ENCODE measurements around the gene ZNF112.
A peak's percentile ranks its signal among the peaks of the same experiment; 100 is the strongest.
"Not testable (repeated sequence)": the region's sequence is repeated elsewhere in the genome, so short reads cannot be mapped to it uniquely, and the experiment has no call there.

Gene ZNF112

GRCh38 chr19:44341794-44342193 is 14.7 kb downstream of the ZNF112 start:
- Histone ChIP-seq H3K9me3 (ENCODE audit: control insufficient read depth in 5 of 5, low read length in 5 of 5) (peaks cover 21 to 57% (median 38%) of the 10 kb centered on the region in 5 donors), H3K27ac (ENCODE audit: low read depth, low read length) (no peak overlapping the region), H3K4me3 (ENCODE audit: low read depth in 1 of 5, low read length in 5 of 5) (peak overlapping the region in 1 of 5 donors; percentile 10), H3K36me3 (ENCODE audit: control insufficient read depth in 5 of 5, insufficient read depth in 5 of 5, low read length in 5 of 5) (peaks cover 19 to 49% (median 24%) of the 10 kb centered on the region in 5 donors), H3K9ac (ENCODE audit: low read length in 5 of 5) (no peak overlapping the region), H3K4me1 (ENCODE audit: control insufficient read depth in 5 of 5, insufficient read depth in 5 of 5, low read length in 5 of 5) (no peaks in the 10 kb centered on the region), H3K27me3 (ENCODE audit: control insufficient read depth in 5 of 5, insufficient read depth in 4 of 5, low read length in 5 of 5) (no peaks in the 10 kb centered on the region)

GRCh38 chr19:44334639-44335038 is 21.8 kb downstream of the ZNF112 start:
- Histone ChIP-seq H3K9me3 (ENCODE audit: control insufficient read depth in 5 of 5, low read length in 5 of 5) (peaks cover 24 to 53% (median 44%) of the 10 kb centered on the region in 5 donors), H3K4me3 (ENCODE audit: low read depth in 1 of 5, low read length in 5 of 5) (peak overlapping the region in 4 of 5 donors; percentile 23 to 47 (median 44)), H3K36me3 (ENCODE audit: control insufficient read depth in 5 of 5, insufficient read depth in 5 of 5, low read length in 5 of 5) (peaks cover 67 to 90% (median 73%) of the 10 kb centered on the region in 5 donors)
- H3K9ac ChIP-seq (ENCODE audit: low read length in 5 of 5); H3K4me1 ChIP-seq (ENCODE audit: control insufficient read depth in 5 of 5, insufficient read depth in 5 of 5, low read length in 5 of 5); H3K27ac ChIP-seq (ENCODE audit: low read depth, low read length); H3K27me3 ChIP-seq (ENCODE audit: control insufficient read depth in 5 of 5, insufficient read depth in 4 of 5, low read length in 5 of 5): not testable (repeated sequence)

- Histone ChIP-seq H3K4me1 (ENCODE audit: control insufficient read depth in 5 of 5, insufficient read depth in 5 of 5, low read length in 5 of 5) (no peaks in the 10 kb centered on the region), H3K36me3 (ENCODE audit: control insufficient read depth in 5 of 5, insufficient read depth in 5 of 5, low read length in 5 of 5) (peaks cover 67 to 89% (median 82%) of the 10 kb centered on the region in 5 donors), H3K9me3 (ENCODE audit: control insufficient read depth in 5 of 5, low read length in 5 of 5) (peaks cover 37 to 68% (median 55%) of the 10 kb centered on the region in 5 donors)
Measured at GRCh38 chr19:44332145-44332544, 24.3 kb downstream of the ZNF112 start.

GRCh38 chr19:44315883-44316282 is 40.6 kb downstream of the ZNF112 start:
- no peak overlapping the region for H3K9ac ChIP-seq (ENCODE audit: low read length in 5 of 5)
- peaks cover 0 to 3% (median 0%) of the 10 kb centered on the region in 5 donors for H3K36me3 ChIP-seq (ENCODE audit: control insufficient read depth in 5 of 5, insufficient read depth in 5 of 5, low read length in 5 of 5)
- H3K4me1 ChIP-seq (ENCODE audit: control insufficient read depth in 5 of 5, insufficient read depth in 5 of 5, low read length in 5 of 5): no peaks in the 10 kb centered on the region
- H3K4me3 ChIP-seq (ENCODE audit: low read depth in 1 of 5, low read length in 5 of 5): no peak overlapping the region
- no peak overlapping the region for H3K27ac ChIP-seq (ENCODE audit: low read depth, low read length)
- H3K27me3 ChIP-seq (ENCODE audit: control insufficient read depth in 5 of 5, insufficient read depth in 4 of 5, low read length in 5 of 5): no peaks in the 10 kb centered on the region
- H3K9me3 ChIP-seq (ENCODE audit: control insufficient read depth in 5 of 5, low read length in 5 of 5): peaks cover 30 to 80% (median 64%) of the 10 kb centered on the region in 5 donors

More at GRCh38 chr19:44332145-44332544, 24.3 kb downstream of the ZNF112 start:
- Histone ChIP-seq H3K4me3 (ENCODE audit: low read depth in 1 of 5, low read length in 5 of 5) (peak overlapping the region in 3 of 5 donors; percentile 3 to 31 (median 29)), H3K9ac (ENCODE audit: low read length in 5 of 5) (no peak overlapping the region), H3K27me3 (ENCODE audit: control insufficient read depth in 5 of 5, insufficient read depth in 4 of 5, low read length in 5 of 5) (no peaks in the 10 kb centered on the region), H3K27ac (ENCODE audit: low read depth, low read length) (no peak overlapping the region)

- no peak overlapping the region for H3K4me3 ChIP-seq (ENCODE audit: low read depth in 1 of 5, low read length in 5 of 5)
- H3K27me3 ChIP-seq (ENCODE audit: control insufficient read depth in 5 of 5, insufficient read depth in 4 of 5, low read length in 5 of 5): no peaks in the 10 kb centered on the region
- H3K9me3 ChIP-seq (ENCODE audit: control insufficient read depth in 5 of 5, low read length in 5 of 5): peaks cover 22 to 79% (median 52%) of the 10 kb centered on the region in 5 donors
- H3K9ac ChIP-seq (ENCODE audit: low read length in 5 of 5): no peak overlapping the region
- H3K27ac ChIP-seq (ENCODE audit: low read depth, low read length): no peak overlapping the region
- H3K4me1 ChIP-seq (ENCODE audit: control insufficient read depth in 5 of 5, insufficient read depth in 5 of 5, low read length in 5 of 5): no peaks in the 10 kb centered on the region
- peaks cover 0 to 3% (median 0%) of the 10 kb centered on the region in 5 donors for H3K36me3 ChIP-seq (ENCODE audit: control insufficient read depth in 5 of 5, insufficient read depth in 5 of 5, low read length in 5 of 5)
Measured at GRCh38 chr19:44313231-44313630, 43.2 kb downstream of the ZNF112 start.

GRCh38 chr19:44308011-44308410 is 48.5 kb downstream of the ZNF112 start:
- no peaks in the 10 kb centered on the region for H3K27me3 ChIP-seq (ENCODE audit: control insufficient read depth in 5 of 5, insufficient read depth in 4 of 5, low read length in 5 of 5)
- peaks cover 10 to 53% (median 38%) of the 10 kb centered on the region in 5 donors for H3K9me3 ChIP-seq (ENCODE audit: control insufficient read depth in 5 of 5, low read length in 5 of 5)
- H3K4me3 ChIP-seq (ENCODE audit: low read depth in 1 of 5, low read length in 5 of 5): peak overlapping the region in 1 of 5 donors; percentile 3
- no peak overlapping the region for H3K9ac ChIP-seq (ENCODE audit: low read length in 5 of 5)
- peaks cover 2 to 17% (median 12%) of the 10 kb centered on the region in 5 donors for H3K4me1 ChIP-seq (ENCODE audit: control insufficient read depth in 5 of 5, insufficient read depth in 5 of 5, low read length in 5 of 5)
- H3K36me3 ChIP-seq (ENCODE audit: control insufficient read depth in 5 of 5, insufficient read depth in 5 of 5, low read length in 5 of 5): no peaks in the 10 kb centered on the region
- no peak overlapping the region for H3K27ac ChIP-seq (ENCODE audit: low read depth, low read length)

- Histone ChIP-seq H3K27me3 (ENCODE audit: control insufficient read depth in 5 of 5, insufficient read depth in 4 of 5, low read length in 5 of 5) (no peaks in the 10 kb centered on the region), H3K9me3 (ENCODE audit: control insufficient read depth in 5 of 5, low read length in 5 of 5) (peaks cover 3 to 39% (median 26%) of the 10 kb centered on the region in 5 donors), H3K27ac (ENCODE audit: low read depth, low read length) (no peak overlapping the region), H3K4me1 (ENCODE audit: control insufficient read depth in 5 of 5, insufficient read depth in 5 of 5, low read length in 5 of 5) (peaks cover 2 to 17% (median 12%) of the 10 kb centered on the region in 5 donors), H3K36me3 (ENCODE audit: control insufficient read depth in 5 of 5, insufficient read depth in 5 of 5, low read length in 5 of 5) (peaks cover 4 to 10% (median 7%) of the 10 kb centered on the region in 5 donors), H3K4me3 (ENCODE audit: low read depth in 1 of 5, low read length in 5 of 5) (no peak overlapping the region), H3K9ac (ENCODE audit: low read length in 5 of 5) (no peak overlapping the region)
Measured at GRCh38 chr19:44306283-44306682, 50.2 kb downstream of the ZNF112 start.

- Histone ChIP-seq H3K9me3 (ENCODE audit: control insufficient read depth in 5 of 5, low read length in 5 of 5) (peaks cover 0 to 36% (median 26%) of the 10 kb centered on the region in 5 donors), H3K9ac (ENCODE audit: low read length in 5 of 5) (no peak overlapping the region), H3K4me1 (ENCODE audit: control insufficient read depth in 5 of 5, insufficient read depth in 5 of 5, low read length in 5 of 5) (peaks cover 2 to 17% (median 12%) of the 10 kb centered on the region in 5 donors), H3K4me3 (ENCODE audit: low read depth in 1 of 5, low read length in 5 of 5) (peak overlapping the region; percentile 77 to 96 (median 86)), H3K36me3 (ENCODE audit: control insufficient read depth in 5 of 5, insufficient read depth in 5 of 5, low read length in 5 of 5) (peaks cover 4 to 13% (median 11%) of the 10 kb centered on the region in 5 donors), H3K27ac (ENCODE audit: low read depth, low read length) (no peak overlapping the region), H3K27me3 (ENCODE audit: control insufficient read depth in 5 of 5, insufficient read depth in 4 of 5, low read length in 5 of 5) (no peaks in the 10 kb centered on the region)
Measured at GRCh38 chr19:44305457-44305856, 51.0 kb downstream of the ZNF112 start.

GRCh38 chr19:44304659-44305193 is 51.8 kb downstream of the ZNF112 start, which contains the start of gene ZNF235:
ZNF235 (minus strand) TSS chr19:44305025; CDS start chr19:44303404, 1,621 bp downstream.
- Histone ChIP-seq H3K4me3 (ENCODE audit: low read depth in 1 of 5, low read length in 5 of 5) (peak within 1 kb of the TSS; percentile 77 to 96 (median 86)), H3K27me3 (ENCODE audit: control insufficient read depth in 5 of 5, insufficient read depth in 4 of 5, low read length in 5 of 5) (no peaks in the 10 kb centered on the region), H3K27ac (ENCODE audit: low read depth, low read length) (peak within 1 kb of the TSS; percentile 76), H3K4me1 (ENCODE audit: control insufficient read depth in 5 of 5, insufficient read depth in 5 of 5, low read length in 5 of 5) (peaks cover 2 to 17% (median 12%) of the 10 kb centered on the region in 5 donors), H3K9ac (ENCODE audit: low read length in 5 of 5) (peak within 1 kb of the TSS; percentile 65 to 90 (median 87)), H3K36me3 (ENCODE audit: control insufficient read depth in 5 of 5, insufficient read depth in 5 of 5, low read length in 5 of 5) (peaks cover 9 to 18% (median 17%) of the 10 kb centered on the region in 5 donors), H3K9me3 (ENCODE audit: control insufficient read depth in 5 of 5, low read length in 5 of 5) (peaks cover 0 to 29% (median 22%) of the 10 kb centered on the region in 5 donors)

GRCh38 chr19:44303976-44304568 is 52.4 kb downstream of the ZNF112 start:
- Histone ChIP-seq H3K9me3 (ENCODE audit: control insufficient read depth in 5 of 5, low read length in 5 of 5) (peaks cover 0 to 25% (median 18%) of the 10 kb centered on the region in 5 donors), H3K4me3 (ENCODE audit: low read depth in 1 of 5, low read length in 5 of 5) (peak overlapping the region; percentile 77 to 96 (median 86)), H3K9ac (ENCODE audit: low read length in 5 of 5) (peak overlapping the region; percentile 65 to 90 (median 87)), H3K27me3 (ENCODE audit: control insufficient read depth in 5 of 5, insufficient read depth in 4 of 5, low read length in 5 of 5) (no peaks in the 10 kb centered on the region), H3K27ac (ENCODE audit: low read depth, low read length) (peak overlapping the region; percentile 76), H3K4me1 (ENCODE audit: control insufficient read depth in 5 of 5, insufficient read depth in 5 of 5, low read length in 5 of 5) (peaks cover 2 to 17% (median 12%) of the 10 kb centered on the region in 5 donors), H3K36me3 (ENCODE audit: control insufficient read depth in 5 of 5, insufficient read depth in 5 of 5, low read length in 5 of 5) (peaks cover 14 to 25% (median 23%) of the 10 kb centered on the region in 5 donors)

All from subcutaneous abdominal adipose tissue (tissue), 5 donors.